ENCODE results near the gene ONECUT1.
"Not testable (repeated sequence)": the region's sequence is repeated elsewhere in the genome, so short reads cannot be mapped to it uniquely, and the experiment has no call there.

Gene ONECUT1

GRCh38 chr15:52790169-52790708 lies at the start of gene ONECUT1:
ONECUT1 (minus strand) TSS chr15:52790336; CDS start chr15:52789884, 452 bp downstream.
- peak; percentile 60 for DNase-seq (ENCODE audit: low read depth)

DNA sequence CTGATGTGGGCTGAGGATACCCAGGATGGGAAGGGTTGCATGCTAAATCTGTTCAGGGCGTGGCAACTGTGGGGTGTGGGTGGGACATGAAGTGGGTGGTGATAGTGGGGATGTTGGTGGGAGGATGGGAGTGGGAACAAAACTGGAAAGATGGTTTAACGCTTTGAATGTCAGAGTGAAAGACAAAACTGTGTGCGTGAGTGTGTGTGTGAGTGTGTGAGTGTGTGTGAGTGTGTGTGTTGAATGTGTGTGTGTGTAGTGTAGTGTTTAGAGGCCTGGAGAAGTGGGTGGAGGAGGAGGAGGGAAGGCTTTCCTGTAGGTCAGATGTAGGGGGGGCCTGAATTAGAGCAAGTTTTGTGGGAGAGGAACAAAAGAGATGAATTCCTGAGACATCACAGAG lies 44.2 kb upstream of the ONECUT1 start:
- no peak for DNase-seq (ENCODE audit: low read depth)

DNA sequence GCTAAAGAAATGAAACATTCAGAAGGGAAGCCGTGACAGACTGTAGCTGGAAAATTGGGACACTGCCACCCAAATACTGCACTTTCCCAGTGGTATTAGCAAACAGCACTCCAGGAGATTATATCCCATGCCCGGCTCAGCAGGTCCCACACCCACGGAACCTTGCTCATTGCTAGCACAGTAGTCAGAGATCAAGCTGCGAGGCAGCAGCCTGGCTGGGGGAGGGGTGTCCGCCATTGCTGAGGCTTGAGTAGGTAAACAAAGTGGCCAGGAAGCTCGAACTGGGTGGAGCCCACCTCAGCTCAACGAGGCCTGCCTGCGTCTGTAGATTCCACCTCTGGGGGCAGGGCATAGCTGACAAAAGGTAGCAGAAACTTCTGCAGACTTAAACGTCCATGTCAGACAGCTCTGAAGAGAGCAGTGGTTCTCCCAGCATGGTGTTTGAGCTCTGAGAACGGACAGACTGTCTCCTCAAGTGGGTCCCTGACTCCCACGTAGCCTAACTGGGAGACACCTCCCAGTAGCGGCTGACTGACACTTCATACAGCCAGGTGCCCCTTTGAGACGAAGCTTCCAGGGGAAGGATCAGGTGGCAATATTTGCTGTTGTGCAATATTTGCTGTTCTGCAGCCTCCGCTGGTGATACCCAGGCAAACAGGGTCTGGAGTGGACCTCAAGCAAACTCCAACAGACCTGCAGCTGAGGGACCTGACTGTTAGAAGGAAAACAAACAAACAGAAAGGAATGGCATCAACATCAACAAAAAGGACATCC lies 34.2 kb upstream of the ONECUT1 start:
- not testable (repeated sequence) for DNase-seq (ENCODE audit: low read depth)

DNA sequence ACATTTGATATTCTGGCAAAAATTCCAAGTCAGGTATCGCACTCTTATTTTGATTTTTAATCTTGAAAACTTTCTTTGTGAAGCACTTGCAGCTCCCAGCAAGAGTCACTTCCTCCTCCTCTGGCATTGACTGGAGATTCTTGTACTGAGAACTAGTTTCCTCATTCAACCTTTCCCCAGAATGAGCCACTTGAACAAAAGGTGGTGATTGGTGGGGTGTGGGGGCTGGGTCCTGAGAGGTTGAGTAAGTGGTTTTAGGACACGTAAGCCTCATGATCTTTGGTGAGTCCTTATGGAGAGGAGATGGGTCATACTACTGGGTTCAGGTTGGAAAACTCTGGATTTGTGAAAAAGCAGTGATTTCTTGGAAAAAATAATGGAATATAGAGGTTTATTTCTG lies 32.3 kb upstream of the ONECUT1 start:
- DNase-seq (ENCODE audit: low read depth) = no peak

GRCh38 chr15:52819253-52819652 lies 29.1 kb upstream of the ONECUT1 start:
- DNase-seq (ENCODE audit: low read depth) = no peak

DNA sequence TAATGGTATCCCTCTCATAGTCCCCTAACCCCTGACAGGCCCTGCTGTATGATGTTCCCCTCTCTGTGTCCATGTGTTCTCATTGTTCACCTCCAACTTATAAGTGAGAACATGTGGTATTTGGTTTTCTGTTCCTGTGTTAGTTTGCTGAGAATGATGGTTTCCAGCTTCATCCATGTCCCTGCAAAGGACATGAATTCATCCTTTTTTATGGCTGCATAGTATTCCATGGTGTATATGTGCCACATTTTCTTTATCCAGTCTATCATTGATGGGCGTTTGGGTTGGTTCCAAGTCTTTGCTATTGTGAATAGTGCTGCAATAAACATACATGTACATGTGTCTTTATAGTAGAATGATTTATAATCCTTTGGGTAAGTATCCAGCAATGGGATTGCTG lies 25.8 kb upstream of the ONECUT1 start:
- not testable (repeated sequence) for DNase-seq (ENCODE audit: low read depth)

- DNase-seq (ENCODE audit: low read depth) = no peak
Measured at GRCh38 chr15:52808996-52809395, 18.9 kb upstream of the ONECUT1 start.

DNA sequence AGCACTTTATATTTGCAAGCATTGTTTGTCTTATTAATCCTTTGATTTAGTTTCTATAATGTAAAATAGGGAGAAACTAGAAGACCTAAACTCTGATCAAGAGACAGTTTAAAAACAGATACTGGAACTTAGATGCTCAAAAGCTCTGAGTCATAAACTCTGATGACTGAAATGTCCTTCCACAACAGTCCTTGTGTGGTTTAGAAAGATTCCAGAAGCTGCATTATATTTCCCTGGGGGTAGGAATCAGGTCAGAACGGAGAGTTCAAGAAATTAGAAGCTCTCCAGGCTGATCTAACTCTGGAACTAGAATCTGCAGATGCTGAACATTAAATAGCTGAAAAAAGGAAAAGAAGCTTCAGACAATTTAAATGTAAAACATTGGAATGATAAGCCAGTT lies 18.3 kb upstream of the ONECUT1 start:
- DNase-seq (ENCODE audit: low read depth) = no peak

DNA sequence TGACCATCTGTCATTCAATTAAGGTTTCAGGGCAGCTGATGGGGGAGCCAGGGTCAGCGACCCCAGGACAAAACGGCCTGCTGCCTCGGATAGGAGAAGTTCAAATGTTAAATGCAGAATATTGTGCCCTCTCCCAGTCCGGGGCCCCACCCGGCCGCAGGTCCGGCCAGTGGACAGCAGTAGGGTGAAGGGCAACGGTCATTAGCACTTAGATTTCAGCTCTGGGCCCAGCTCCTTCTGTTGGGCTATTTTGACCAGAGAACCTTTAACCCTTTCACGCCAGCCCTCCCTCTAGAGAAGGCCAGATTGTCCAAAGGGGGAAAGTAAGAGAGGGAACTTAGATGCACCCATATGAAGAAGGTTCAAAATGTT lies 16.1 kb upstream of the ONECUT1 start:
- DNase-seq (ENCODE audit: low read depth) = no peak

- DNase-seq (ENCODE audit: low read depth) = no peak
Measured at GRCh38 chr15:52805351-52806283, 15.5 kb upstream of the ONECUT1 start.

DNA sequence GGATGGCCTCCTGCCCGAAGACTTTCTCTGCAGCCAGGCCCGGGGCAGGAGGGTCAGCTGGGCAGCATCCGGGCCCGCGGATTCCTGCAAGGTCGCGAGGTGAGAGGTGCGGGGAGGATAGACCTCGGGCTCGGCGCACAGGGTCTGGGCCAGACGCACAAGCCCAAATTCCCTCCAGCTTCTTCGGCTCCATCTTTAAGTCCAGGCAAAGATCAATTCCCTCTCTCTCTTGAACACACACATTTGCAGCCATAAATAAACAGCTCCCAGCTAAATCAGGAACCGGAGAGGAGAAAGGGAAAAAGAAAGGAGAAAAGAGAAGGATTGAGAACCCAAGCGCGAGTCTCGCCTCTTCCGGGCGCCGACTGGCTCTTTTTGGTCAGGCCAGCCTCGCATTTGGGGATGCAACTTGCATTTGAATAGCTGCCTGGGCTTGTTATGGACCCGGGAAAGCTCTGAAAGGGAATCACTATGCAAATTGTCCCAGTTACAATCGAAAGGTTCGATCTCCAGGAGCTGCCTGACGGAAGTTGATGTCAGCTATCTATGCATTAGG lies 14.5 kb upstream of the ONECUT1 start:
- DNase-seq (ENCODE audit: low read depth) = no peak

- DNase-seq (ENCODE audit: low read depth) = no peak
Measured at GRCh38 chr15:52803467-52804306, 13.6 kb upstream of the ONECUT1 start.

GRCh38 chr15:52803108-52803466 lies 13.0 kb upstream of the ONECUT1 start:
- DNase-seq (ENCODE audit: low read depth) = no peak

DNA sequence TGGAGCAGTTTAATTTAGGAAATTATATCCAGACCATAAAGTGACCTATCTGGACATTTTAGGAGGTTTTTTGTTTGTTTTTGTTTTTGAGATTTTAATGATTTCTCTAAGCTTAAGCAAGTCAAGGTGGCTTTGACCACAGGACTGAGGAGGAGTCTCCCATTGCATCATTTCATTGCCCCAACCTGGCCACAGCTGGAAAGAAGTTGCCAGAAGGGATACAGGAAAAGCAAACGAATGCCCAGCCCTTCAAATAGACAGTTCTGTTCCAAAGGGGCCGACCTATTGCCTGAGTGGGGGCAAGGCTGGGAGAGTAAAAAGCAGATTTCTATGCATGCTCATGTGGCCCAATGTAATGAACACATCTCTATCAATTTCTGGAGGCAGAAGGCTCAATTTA lies 12.0 kb upstream of the ONECUT1 start:
- DNase-seq (ENCODE audit: low read depth) = no peak

GRCh38 chr15:52801748-52802085 lies 11.6 kb upstream of the ONECUT1 start:
- no peak for DNase-seq (ENCODE audit: low read depth)

- DNase-seq (ENCODE audit: low read depth) = no peak
Measured at GRCh38 chr15:52800828-52801747, 11.0 kb upstream of the ONECUT1 start.

DNA sequence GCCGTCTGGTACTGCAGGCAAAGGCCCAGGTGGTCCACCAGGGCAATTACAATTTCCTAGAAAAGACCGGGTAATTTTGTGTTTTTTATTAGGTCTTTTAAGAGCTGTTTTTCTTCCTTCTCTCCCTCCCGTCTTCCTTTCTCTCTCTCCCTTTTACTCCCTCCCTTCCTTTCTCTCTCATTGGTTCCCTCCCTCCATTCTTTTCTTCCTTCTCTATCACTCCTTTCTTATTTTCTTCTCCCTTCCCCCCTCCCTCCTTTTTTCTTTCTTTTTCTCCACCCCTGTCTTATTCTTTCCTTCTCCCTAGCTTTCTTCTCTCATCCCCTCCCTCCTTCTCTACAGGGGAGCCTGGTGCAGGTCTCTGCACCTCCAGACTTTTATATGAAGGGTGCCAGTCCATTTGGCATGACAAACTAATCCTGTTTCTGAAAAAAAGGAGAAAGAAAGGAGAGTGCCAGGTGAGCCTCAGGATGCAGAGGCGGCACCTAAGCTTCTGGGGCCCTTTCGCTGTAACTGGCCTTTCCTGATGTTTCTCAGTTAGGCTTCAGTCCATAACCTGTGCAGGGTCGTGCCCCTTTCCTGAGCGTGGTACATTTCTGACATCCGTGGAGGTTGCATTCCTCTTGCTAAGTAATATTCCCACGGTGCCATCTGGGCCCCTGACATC lies 9.1 kb upstream of the ONECUT1 start:
- DNase-seq (ENCODE audit: low read depth) = no peak

GRCh38 chr15:52798529-52799101 lies 8.5 kb upstream of the ONECUT1 start:
- DNase-seq (ENCODE audit: low read depth) = no peak

GRCh38 chr15:52797625-52798501 lies 7.7 kb upstream of the ONECUT1 start:
- DNase-seq (ENCODE audit: low read depth) = no peak

All from EH (cell line).